H1 (cell line): Measurements from ENCODE around the gene DCP1B. TPM values are rescaled to one million over a fixed set of nuclear protein-coding genes. Genes with fewer than 3 reads are reported as not detected.

Experiments
- CTCF ChIA-PET: fragments of 300-600 bp; sonication (Branson Sonifier 250); formaldehyde crosslinking; loops from one replicate; lab custom pipeline; 2021; ENCODE audit not compliant: partially characterized antibody; lab: Charles Lee
- POLR2A ChIA-PET: fragments of 300-600 bp; sonication (Branson Sonifier 250); formaldehyde crosslinking; loops from one replicate; lab custom pipeline; 2021; ENCODE audit warnings: inconsistent platforms; ENCODE audit not compliant: partially characterized antibody; lab: Charles Lee
- DNase-seq, 2 experiments: peaks; one replicate each; pipeline versions ENCODE4 v3.0.0 to v3.0.0-alpha.2; 2010 to 2022; ENCODE audit warnings: low spot score in 2 of 2, low read depth in 1 of 2, mixed read lengths in 1 of 2
- FAIRE-seq: peaks from 2 replicates; lab custom pipeline; 2011; peaks lifted over from hg19 to GRCh38; lab: Jason Lieb, UNC
- H2AFZ ChIP-seq: 2 replicates; pipeline ENCODE4 v1.8.1; 2012; ENCODE audit warnings: low read length, inconsistent platforms
- H2AK5ac ChIP-seq: 2 replicates; pipeline ENCODE4 v1.6.1; 2013; ENCODE audit warnings: low read depth, low read length
- H2BK120ac ChIP-seq: replicated peaks from 2 replicates; pipeline ENCODE3; 2013; ENCODE audit warnings: low read depth, low read length, inconsistent platforms
- H2BK12ac ChIP-seq: 2 replicates; pipeline ENCODE4 v1.6.1; 2013; ENCODE audit warnings: low read depth, low read length
- H2BK15ac ChIP-seq: 2 replicates; pipeline ENCODE4 v1.6.1; 2013; ENCODE audit warnings: low read length
- H2BK20ac ChIP-seq: 2 replicates; pipeline ENCODE4 v1.6.1; 2013; ENCODE audit warnings: low read length
- H2BK5ac ChIP-seq: 2 replicates; pipeline ENCODE4 v1.6.1; 2013; ENCODE audit warnings: low read depth, low read length
- H3K14ac ChIP-seq: 2 replicates; pipeline ENCODE4 v1.6.1; 2013; ENCODE audit warnings: inconsistent platforms; ENCODE audit not compliant: insufficient read length
- H3K18ac ChIP-seq: 2 replicates; pipeline ENCODE4 v1.6.1; 2013; ENCODE audit warnings: low read length; ENCODE audit errors: extremely low read depth
- H3K23ac ChIP-seq: 2 replicates; pipeline ENCODE4 v1.6.1; 2013; ENCODE audit warnings: inconsistent platforms; ENCODE audit not compliant: insufficient read length
- H3K23me2 ChIP-seq: 2 replicates; pipeline ENCODE4 v1.6.1; 2013; ENCODE audit warnings: low read depth, low read length
- H3K27ac ChIP-seq: 2 replicates; pipeline ENCODE4 v1.6.1; 2011; ENCODE audit warnings: low read depth, low read length, inconsistent platforms
- H3K27me3 ChIP-seq, 4 experiments: replicated peaks in 1 of 4; 1 replicate in 1 of 4; 2 replicates in 3 of 4; pipeline versions ENCODE4 v1.6.1 to v1.8.1; 2011 to 2013; ENCODE audit warnings: low read length in 3 of 4, mild to moderate bottlenecking in 3 of 4, inconsistent platforms in 2 of 4, mixed read lengths in 2 of 4, moderate library complexity in 1 of 4; ENCODE audit not compliant: control insufficient read depth in 3 of 4, insufficient read depth in 3 of 4; ENCODE audit errors: extremely low read depth in 1 of 4
- H3K36me3 ChIP-seq, 4 experiments: 2 replicates each; pipeline versions ENCODE4 v1.6.1 to v1.8.1; 2011 to 2013; ENCODE audit warnings: mild to moderate bottlenecking in 4 of 4, low read length in 3 of 4, moderate library complexity in 2 of 4, control low read depth in 1 of 4, inconsistent platforms in 1 of 4; ENCODE audit not compliant: insufficient read depth in 4 of 4, control insufficient read depth in 2 of 4
- H3K4ac ChIP-seq: replicated peaks from 2 replicates; pipeline ENCODE3; 2013; ENCODE audit warnings: low read length, low read depth, mixed read lengths, inconsistent platforms; ENCODE audit not compliant: insufficient read length
- H3K4me1 ChIP-seq, 4 experiments: replicated peaks in 1 of 4; 1 replicate in 1 of 4; 2 replicates in 3 of 4; pipeline versions ENCODE4 v1.6.1 to v1.8.1; 2011 to 2013; ENCODE audit warnings: low read length in 3 of 4, inconsistent platforms in 2 of 4, mixed read lengths in 1 of 4; ENCODE audit not compliant: insufficient read depth in 4 of 4, control insufficient read depth in 3 of 4
- H3K4me2 ChIP-seq, 2 experiments: 2 replicates each; pipeline versions ENCODE4 v1.6.1 to v1.8.1; 2011 to 2013; ENCODE audit warnings: low read depth in 2 of 2, low read length in 2 of 2, control low read depth in 1 of 2, inconsistent platforms in 1 of 2, mild to moderate bottlenecking in 1 of 2; ENCODE audit not compliant: insufficient read depth in 1 of 2
- H3K4me3 ChIP-seq, 4 experiments: fragments of 200-600, 300-600 bp in 1 of 4; sonication (generic), shearing (Covaris generic), sonication (Bioruptor Twin) in 1 of 4; 2 replicates each; pipeline versions ENCODE4 v1.5.1 to v1.8.1; 2011 to 2016; ENCODE audit warnings: low read length in 4 of 4, low read depth in 3 of 4, control low read depth in 2 of 4, inconsistent platforms in 2 of 4, mild to moderate bottlenecking in 2 of 4, mixed read lengths in 1 of 4, moderate library complexity in 1 of 4; ENCODE audit not compliant: insufficient read depth in 2 of 4; ENCODE audit errors: extremely low read depth in 1 of 4
- H3K56ac ChIP-seq: replicated peaks from 2 replicates; pipeline ENCODE3; 2013; ENCODE audit warnings: low read depth, mild to moderate bottlenecking, mixed read lengths, low read length, inconsistent platforms; ENCODE audit not compliant: insufficient read length
- H3K79me1 ChIP-seq: 2 replicates; pipeline ENCODE4 v1.6.1; 2013; ENCODE audit warnings: low read depth, low read length, control low read depth
- H3K79me2 ChIP-seq, 2 experiments: 2 replicates each; pipeline versions ENCODE4 v1.6.1 to v1.8.1; 2012 to 2013; ENCODE audit warnings: low read length in 2 of 2, mild to moderate bottlenecking in 2 of 2, inconsistent platforms in 1 of 2; ENCODE audit not compliant: insufficient read depth in 2 of 2, control insufficient read depth in 1 of 2
- H3K9ac ChIP-seq, 4 experiments: replicated peaks in 1 of 4; 1 replicate in 1 of 4; 2 replicates in 3 of 4; pipeline versions ENCODE4 v1.6.1 to v1.8.1; 2011 to 2013; ENCODE audit warnings: low read depth in 3 of 4, low read length in 3 of 4, control low read depth in 2 of 4, mild to moderate bottlenecking in 2 of 4, moderate library complexity in 2 of 4, inconsistent platforms in 1 of 4; ENCODE audit errors: extremely low read depth in 1 of 4
- H3K9me3 ChIP-seq, 2 experiments: 2 replicates each; pipeline versions ENCODE4 v1.6.1 to v1.8.1; 2012 to 2013; ENCODE audit warnings: mild to moderate bottlenecking in 2 of 2, moderate library complexity in 2 of 2, control low read depth in 1 of 2, inconsistent platforms in 1 of 2, low read depth in 1 of 2, low read length in 1 of 2, mixed read lengths in 1 of 2; ENCODE audit not compliant: insufficient read depth in 2 of 2
- H4K20me1 ChIP-seq, 2 experiments: replicated peaks in 1 of 2; 2 replicates each; pipeline versions ENCODE3 to v1.8.1; 2011 to 2013; ENCODE audit warnings: inconsistent platforms in 2 of 2, low read length in 2 of 2, mild to moderate bottlenecking in 1 of 2; ENCODE audit not compliant: insufficient read depth in 2 of 2, control insufficient read depth in 1 of 2
- H4K5ac ChIP-seq: 2 replicates; pipeline ENCODE4 v1.6.1; 2013; ENCODE audit warnings: low read length, low read depth, mixed read lengths, inconsistent platforms; ENCODE audit not compliant: insufficient read length
- H4K8ac ChIP-seq: 2 replicates; pipeline ENCODE4 v1.8.0; 2013; ENCODE audit warnings: mild to moderate bottlenecking, moderate library complexity, low read length, inconsistent platforms; ENCODE audit not compliant: insufficient read depth; ENCODE audit errors: extremely low read depth
- H4K91ac ChIP-seq: replicated peaks from 2 replicates; pipeline ENCODE3; 2013; ENCODE audit warnings: low read length, mixed read lengths, inconsistent platforms; ENCODE audit not compliant: insufficient read length
- ASH2L ChIP-seq: fragments of 200-600, 300-600 bp; sonication (generic); IDR thresholded peaks from one replicate; pipeline ENCODE4 v1.7.1; 2017; ENCODE audit warnings: low read length
- CHD1 ChIP-seq: IDR thresholded peaks from 2 replicates; pipeline ENCODE4 v1.6.1; 2012; ENCODE audit warnings: low read depth, low read length, improper control_type of control experiment
- E2F6 ChIP-seq: IDR thresholded peaks from 2 replicates; pipeline ENCODE4 v1.6.1; 2012; ENCODE audit warnings: inconsistent platforms
- JUN ChIP-seq: IDR thresholded peaks from 2 replicates; pipeline ENCODE4 v1.6.1; 2011; ENCODE audit warnings: low read depth, mild to moderate bottlenecking, improper control_type of control experiment, low read length
- MAFK ChIP-seq: IDR thresholded peaks from 2 replicates; pipeline ENCODE4 v1.6.1; 2012; ENCODE audit warnings: low read depth, mild to moderate bottlenecking, improper control_type of control experiment, low read length
- NRF1 ChIP-seq: IDR thresholded peaks from 2 replicates; pipeline ENCODE4 v1.6.1; 2011; ENCODE audit warnings: mild to moderate bottlenecking, low read depth, low read length, improper control_type of control experiment
- POLR2AphosphoS5 ChIP-seq: IDR thresholded peaks from 2 replicates; pipeline ENCODE4 v1.6.1; 2011; ENCODE audit warnings: low read depth, low read length
- WGBS, 2 experiments: shearing (Covaris generic) in 1 of 2; methylation state at CpG; one replicate each; pipeline versions ENCODE4 v1.1.6 to v1.1.7; 2013 to 2015; ENCODE audit warnings: low lambda C conversion rate in 2 of 2, mixed read lengths in 2 of 2, inconsistent platforms in 1 of 2, low coverage in 1 of 2, missing lambda C conversion rate in 1 of 2; ENCODE audit not compliant: insufficient replicate concordance in 2 of 2, insufficient coverage in 1 of 2, insufficient read length in 1 of 2; ENCODE audit errors: extremely low coverage in 1 of 2, missing lambda C conversion rate in 1 of 2; 5-methylcytosine and 5-hydroxymethylcytosine counted together
- polyA plus RNA-seq, 7 experiments: library from polyadenylated mRNA; depleted of rRNA in 3 of 7; stranded (reverse) in 5 of 7; unstranded in 2 of 7; fragments of >200 nt in 5 of 7; fragments of 200-250 nt in 2 of 7; gene quantifications; 1 replicate in 5 of 7; 2 replicates in 1 of 7; 4 replicates in 1 of 7; pipeline versions ENCODE4 v1.2.1 to v1.2.3, GENCODE V29; 2011 to 2013; ENCODE audit warnings: missing spikeins in 2 of 7, mixed read lengths in 2 of 7
- total RNA-seq: library from RNA; stranded (reverse); fragmentation: NEBNext Ultra II Directional; extraction: Animal tissue kit (Norgen Biotek cat#: 25700); gene quantifications from 2 replicates; pipeline ENCODE4 v1.2.1, GENCODE V29; 2021

The DCP1B gene
- total and polyA plus RNA-seq, 2 of the 8 experiments (the other 6 are each of a cell fraction or from before 2014, with no cell fraction given): 14.8 to 29.0 TPM

GRCh38 chr12:1970331-1970900 is 33.8 kb downstream of the DCP1B start:
- Histone ChIP-seq H3K23ac (peak overlapping the region; percentile 47), H3K18ac (no peak overlapping the region), H4K8ac (no peak overlapping the region), H3K79me2 (no peaks in the 10 kb centered on the region), H2BK120ac (no peak overlapping the region), H3K4me2 (no peak overlapping the region), H3K14ac (no peak overlapping the region), H2AFZ (no peak overlapping the region), H4K91ac (no peak overlapping the region), H3K9me3 (no peaks in the 10 kb centered on the region), H4K5ac (no peak overlapping the region), H3K4me1 (no peaks in the 10 kb centered on the region), H2BK12ac (no peak overlapping the region), H4K20me1 (no peaks in the 10 kb centered on the region), H3K27me3 (no peaks in the 10 kb centered on the region), H3K56ac (no peak overlapping the region), H3K23me2 (no peaks in the 10 kb centered on the region), H2BK20ac (no peak overlapping the region), H3K9ac (no peak overlapping the region), H2BK5ac (no peak overlapping the region), H2AK5ac (no peak overlapping the region), H3K36me3 (peaks cover 0 to 7% (median 3%) of the 10 kb centered on the region in 4 experiments; a peak in 6 of 8 replicates), H3K4me3 (no peak overlapping the region), H3K79me1 (no peaks in the 10 kb centered on the region), H3K4ac (no peak overlapping the region), H3K27ac (no peak overlapping the region), H2BK15ac (no peak overlapping the region)
- no peak for FAIRE-seq
- POLR2A ChIA-PET: no interaction called here
- DNase-seq: no peak
- 80% methylated on average over 3 of the region's 3 CpGs; no CpG with 5 or more reads in 1 of the 2 experiments for WGBS, 2 experiments
- CTCF ChIA-PET: no interaction called here
- no peak for TF ChIP-seq CHD1
- no peak for TF ChIP-seq MAFK
- TF ChIP-seq E2F6: no peak
- no peak for TF ChIP-seq NRF1
- no peak for TF ChIP-seq POLR2AphosphoS5
- TF ChIP-seq ASH2L: no peak
- TF ChIP-seq JUN: no peak
